Left renal cortex interstitium (tissue), 4 donors: ENCODE results near the gene INSYN2A. TPM values are rescaled to one million over a fixed set of nuclear protein-coding genes. Genes with fewer than 3 reads are reported as not detected.

Experiments used
- DNase-seq, 4 donors: peaks; one replicate each; pipeline ENCODE4 v3.0.0-alpha.2; 2013; ENCODE audit warnings: low read depth in 4 of 4, low spot score in 2 of 4, missing footprints in 1 of 4
- polyA plus RNA-seq, 4 donors: library from polyadenylated mRNA; unstranded; fragments of 120-200 nt; gene quantifications; one replicate each; pipeline ENCODE4 v1.2.1, GENCODE V29; 2013; ENCODE audit not compliant: insufficient read length in 4 of 4

Gene INSYN2A
- polyA plus RNA-seq, 4 donors = 3.4 to 7.6 (median 5.4) TPM

DNA sequence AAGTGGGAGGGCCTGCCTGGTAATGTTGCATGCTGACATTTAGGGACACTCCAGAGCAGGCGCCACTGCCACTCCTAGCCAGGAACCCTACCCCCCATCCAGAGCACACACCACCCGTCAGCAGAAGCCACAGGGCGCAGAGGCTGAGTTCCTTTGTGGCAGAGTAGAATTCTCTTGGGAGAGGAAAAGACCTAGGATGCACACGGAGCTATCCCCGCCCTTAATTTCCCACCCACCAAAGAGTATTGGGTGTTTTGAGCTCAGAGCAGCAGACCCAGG, 702 bp upstream of the INSYN2A start:
- DNase-seq = no peak

GRCh38 chr10:127195571-127196281, 665 bp downstream of the INSYN2A start:
- no peak for DNase-seq

GRCh38 chr10:127195041-127195506, 1.3 kb downstream of the INSYN2A start:
- no peak for DNase-seq

GRCh38 chr10:127194599-127194998, 1.8 kb downstream of the INSYN2A start:
- no peak for DNase-seq

GRCh38 chr10:127194111-127194510, 2.3 kb downstream of the INSYN2A start:
- DNase-seq = no peak

- DNase-seq = no peak
Observed at GRCh38 chr10:127193125-127193524, 3.3 kb downstream of the INSYN2A start.

DNA sequence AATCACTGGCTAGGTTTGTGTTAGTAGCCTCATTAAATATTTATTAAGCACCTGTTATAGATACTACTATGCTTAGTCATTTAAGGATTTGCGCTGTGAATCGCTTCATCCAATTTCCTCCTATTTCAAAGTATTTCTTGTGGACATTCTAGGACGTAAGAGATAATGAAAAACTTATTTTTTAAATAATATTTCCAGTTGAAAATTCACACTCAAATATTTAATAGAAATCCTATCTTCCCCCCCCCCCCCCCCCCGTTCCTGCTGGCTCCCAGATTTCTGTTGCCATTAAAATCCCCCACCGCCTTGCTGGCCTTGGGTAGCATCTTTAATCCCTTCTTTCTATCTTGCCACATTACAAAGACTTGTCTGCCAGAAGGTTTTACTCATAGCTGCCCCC, 6.0 kb downstream of the INSYN2A start:
- DNase-seq = no peak

- no peak for DNase-seq
Observed at GRCh38 chr10:127189226-127189625, 7.2 kb downstream of the INSYN2A start.

- DNase-seq = no peak
Observed at GRCh38 chr10:127186813-127187212, 9.6 kb downstream of the INSYN2A start.

GRCh38 chr10:127184582-127184981, 11.8 kb downstream of the INSYN2A start:
- no peak for DNase-seq

GRCh38 chr10:127182161-127182560, 14.2 kb downstream of the INSYN2A start:
- DNase-seq = no peak

- DNase-seq = no peak
Observed at GRCh38 chr10:127179612-127180250, 16.7 kb downstream of the INSYN2A start.

GRCh38 chr10:127176649-127177048, 19.7 kb downstream of the INSYN2A start:
- no peak for DNase-seq

GRCh38 chr10:127175357-127176110, 20.9 kb downstream of the INSYN2A start:
- no peak for DNase-seq

GRCh38 chr10:127174866-127175265, 21.5 kb downstream of the INSYN2A start:
- DNase-seq = no peak

GRCh38 chr10:127168261-127168660, 28.1 kb downstream of the INSYN2A start:
- DNase-seq = no peak

- DNase-seq = no peak
Observed at GRCh38 chr10:127162841-127163240, 33.5 kb downstream of the INSYN2A start.

- DNase-seq = no peak
Observed at GRCh38 chr10:127161482-127161881, 34.9 kb downstream of the INSYN2A start.

DNA sequence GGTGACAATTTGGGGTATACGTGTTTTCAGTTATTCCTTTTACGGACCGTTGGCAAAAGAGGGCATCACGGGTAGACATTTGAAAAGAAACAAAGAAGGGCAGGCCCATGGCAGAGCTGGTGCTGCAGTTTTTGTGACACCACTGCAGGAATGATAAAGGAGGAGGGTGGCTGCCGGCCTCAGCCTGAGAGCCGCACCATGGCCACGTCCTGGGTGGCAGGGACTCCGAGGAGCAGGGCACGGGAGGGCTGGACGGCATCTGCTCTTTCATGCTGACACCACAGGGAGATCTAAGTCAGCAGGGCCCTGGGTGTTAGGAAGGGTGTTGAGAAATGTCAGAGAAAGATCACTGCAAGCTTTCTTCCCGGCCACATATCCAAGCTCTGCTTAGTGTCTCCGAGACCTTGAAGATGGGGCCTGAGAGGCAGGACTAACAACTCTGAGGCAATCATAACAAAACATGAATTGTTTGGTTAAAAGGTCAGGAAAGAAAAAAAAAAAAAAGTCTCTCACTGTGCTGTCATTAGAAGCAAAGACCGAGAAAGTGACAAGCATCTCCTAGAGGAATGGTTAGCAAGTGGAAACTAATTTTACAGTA, 36.6 kb downstream of the INSYN2A start:
- no peak for DNase-seq

- no peak for DNase-seq
Observed at GRCh38 chr10:127158662-127159061, 37.7 kb downstream of the INSYN2A start.

DNA sequence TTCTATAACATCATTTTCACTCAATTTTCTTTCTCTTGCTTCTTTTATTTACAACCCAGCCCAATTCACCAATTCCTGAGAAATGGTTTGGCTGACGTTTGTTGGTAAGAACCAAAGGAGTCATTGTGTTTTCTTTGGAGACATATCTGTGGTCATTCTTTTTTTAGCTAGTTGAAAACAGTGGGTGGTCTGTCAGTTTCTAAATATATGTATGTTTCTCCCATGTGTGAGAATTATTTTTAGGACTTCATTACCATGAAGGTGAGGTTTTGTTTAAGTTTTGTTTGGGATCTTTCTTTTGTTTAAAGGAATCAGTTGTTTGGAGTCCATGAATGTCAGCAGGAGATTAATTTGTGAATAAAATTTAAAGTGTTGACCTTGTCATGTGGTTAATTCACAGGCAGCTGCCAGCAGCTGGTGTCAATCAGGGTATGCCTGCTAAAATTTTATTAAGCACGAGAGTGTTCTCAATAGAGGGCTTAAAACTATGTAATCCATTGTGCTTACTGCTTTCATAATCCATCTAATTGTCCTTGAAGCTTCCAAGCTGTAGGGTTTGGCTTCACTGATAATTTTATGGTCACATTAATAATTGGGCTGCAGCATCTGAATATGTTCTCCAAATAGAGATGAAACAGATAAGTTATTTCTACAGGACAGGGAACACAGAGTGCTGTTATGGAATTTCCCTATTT, 38.7 kb downstream of the INSYN2A start:
- peak; percentile 21 to 49 (median 34) for DNase-seq
